Inflammatory macrophage (primary cell): ENCODE measurements around the gene RNU5D-1.
A peak's percentile ranks its signal among the peaks of the same experiment; 100 is the strongest.
"Not testable (repeated sequence)": the region's sequence is repeated elsewhere in the genome, so short reads cannot be mapped to it uniquely, and the experiment has no call there.

Experiments
- DNase-seq, 2 donors: peaks; one replicate each; pipeline ENCODE4 v3.0.0-alpha.2; 2020 to 2022
- total RNA-seq, 18 experiments: gene quantifications; one replicate each; lab custom pipeline; 2026; ENCODE audit warnings: mixed read lengths in 6 of 18, inconsistent platforms in 2 of 18; lab: John Stamatoyannopoulos, UW

RNU5D-1 gene
- total RNA-seq = 0.55 to 8.2 (median 1.9) reads per million in 18 experiments

- peak; percentile 97 to 99 for DNase-seq
Observed at GRCh38 chr1:44730741-44731512, at the start of gene RNU5D-1. Gene RNU5D-1 (minus strand): TSS chr1:44731170.

DNA sequence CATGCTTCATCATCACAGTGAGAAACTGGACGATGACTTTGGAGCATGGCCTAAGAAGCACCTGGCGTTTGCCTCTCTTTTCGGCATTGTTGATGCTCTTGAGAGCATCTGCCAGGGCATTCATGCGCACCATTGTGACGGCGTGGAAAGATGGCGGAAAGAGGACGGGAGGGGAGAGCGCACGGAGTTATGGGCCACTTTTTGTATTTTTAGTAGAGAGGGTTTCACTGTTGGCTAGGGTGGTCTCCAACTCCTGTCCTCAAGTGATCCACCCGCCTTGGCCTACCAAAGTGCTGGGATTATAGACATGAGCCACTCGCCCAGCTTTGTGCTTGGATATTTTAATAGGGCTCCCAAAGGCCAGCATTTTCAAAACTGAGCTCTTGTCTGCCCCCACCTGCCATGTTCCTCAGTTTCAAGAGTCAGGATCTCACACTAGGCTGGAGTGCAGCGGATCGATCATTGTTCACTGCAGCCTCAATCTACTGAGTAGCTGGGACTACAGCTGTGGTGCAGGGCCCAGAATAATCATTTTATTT is 49.7 kb upstream of the RNU5D-1 start:
- no peak for DNase-seq

- no peak for DNase-seq
Observed at GRCh38 chr1:44778705-44779576, 48.0 kb upstream of the RNU5D-1 start.

GRCh38 chr1:44777969-44778635 is 47.1 kb upstream of the RNU5D-1 start:
- DNase-seq = peak; percentile 72 to 87

DNA sequence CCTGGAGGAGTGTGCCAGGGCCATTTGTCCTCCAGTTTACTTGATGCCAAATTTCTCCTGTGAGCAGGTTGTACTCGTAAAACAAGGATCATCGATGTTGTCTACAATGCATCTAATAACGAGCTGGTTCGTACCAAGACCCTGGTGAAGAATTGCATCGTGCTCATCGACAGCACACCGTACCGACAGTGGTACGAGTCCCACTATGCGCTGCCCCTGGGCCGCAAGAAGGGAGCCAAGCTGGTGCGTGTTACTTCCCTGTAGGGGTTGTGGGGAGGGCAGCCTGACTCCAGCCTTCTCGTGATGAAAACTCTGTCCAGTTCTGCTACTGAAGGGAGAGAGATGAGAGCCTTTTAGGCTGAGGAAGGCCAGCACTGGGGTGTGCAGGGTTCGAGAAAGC is 46.6 kb upstream of the RNU5D-1 start:
- DNase-seq = no peak

GRCh38 chr1:44776730-44777068 is 45.7 kb upstream of the RNU5D-1 start:
- no peak for DNase-seq

DNA sequence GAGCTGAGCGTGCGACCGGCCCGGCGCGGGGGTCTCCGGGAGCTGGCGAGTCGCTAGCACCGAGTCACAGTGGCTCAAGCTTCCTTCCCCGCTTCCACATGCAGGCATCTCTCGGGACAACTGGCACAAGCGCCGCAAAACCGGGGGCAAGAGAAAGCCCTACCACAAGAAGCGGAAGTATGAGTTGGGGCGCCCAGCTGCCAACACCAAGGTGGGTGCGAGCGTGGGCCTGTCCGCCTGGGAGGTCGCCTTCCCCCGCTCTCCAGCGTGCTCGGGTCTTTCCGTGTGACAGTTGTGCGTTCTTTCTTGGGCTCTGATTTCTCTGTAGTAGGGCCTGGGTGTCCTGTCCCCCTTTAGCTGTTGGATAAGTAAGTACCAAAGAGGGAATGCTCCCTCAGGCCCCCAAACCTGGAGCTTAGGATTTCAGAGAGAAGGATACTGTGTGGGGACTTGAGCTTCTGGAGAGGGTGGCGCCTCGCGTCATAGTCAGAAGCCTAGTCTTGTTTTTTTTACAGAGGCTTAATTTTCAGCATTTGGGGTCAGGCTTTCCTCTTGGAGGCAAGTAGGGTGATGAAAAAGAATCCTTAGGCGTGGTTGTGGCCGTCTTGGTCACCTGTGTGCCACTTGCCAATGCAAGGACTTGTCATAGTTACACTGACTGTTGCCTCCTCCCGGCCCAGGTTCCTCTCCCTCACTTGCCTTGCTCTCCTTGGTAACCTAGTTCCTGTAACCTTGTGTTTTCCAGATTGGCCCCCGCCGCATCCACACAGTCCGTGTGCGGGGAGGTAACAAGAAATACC is 45.2 kb upstream of the RNU5D-1 start:
- DNase-seq = peak; percentile 24 to 60

DNA sequence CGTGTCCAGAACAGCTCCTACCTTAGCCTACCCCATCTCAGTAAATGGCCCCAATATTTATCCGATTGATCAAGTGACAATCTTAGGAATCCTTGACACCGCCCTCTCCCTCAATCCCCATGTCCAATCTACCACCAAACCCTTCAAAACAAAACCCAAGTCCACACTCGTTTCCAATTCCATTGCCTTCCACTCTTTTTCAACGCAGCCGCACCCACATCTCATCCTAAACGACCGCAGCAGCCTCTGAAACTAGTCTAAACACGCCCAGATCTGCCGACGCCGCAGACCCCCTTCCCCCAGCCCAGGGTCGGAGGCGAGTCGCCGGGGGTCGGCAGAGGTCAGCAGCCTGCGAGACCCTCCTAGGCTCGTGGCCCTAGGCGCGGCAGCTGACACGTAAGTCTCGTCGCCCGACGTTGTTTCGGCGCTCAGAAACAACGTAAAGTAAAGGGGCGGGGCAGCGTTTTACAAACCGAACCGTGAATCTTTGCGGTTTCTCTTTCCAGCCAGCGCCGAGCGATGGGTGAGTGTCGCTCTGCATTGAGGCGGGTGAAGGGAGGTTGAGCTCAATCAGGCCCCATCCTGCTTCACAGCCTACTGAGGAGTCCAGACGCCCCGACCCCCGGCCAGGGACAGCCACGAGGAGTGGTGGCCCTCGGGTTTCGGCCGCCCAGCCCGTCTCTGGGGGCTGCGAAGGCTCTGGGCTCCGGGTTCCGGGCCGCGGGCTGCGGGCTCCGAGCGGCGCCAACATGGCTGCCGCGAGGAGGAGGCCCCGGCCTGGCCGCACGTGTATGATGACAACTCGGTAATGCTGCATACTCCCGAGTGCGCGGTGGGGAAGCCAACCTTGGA is 44.3 kb upstream of the RNU5D-1 start, which contains the start of gene RPS8:
Gene RPS8, plus strand, starts transcription at position 463 of the 852 bp plus-strand sequence. Its CDS starts 57 bp downstream, at position 520.
- DNase-seq = peak; percentile 95

DNA sequence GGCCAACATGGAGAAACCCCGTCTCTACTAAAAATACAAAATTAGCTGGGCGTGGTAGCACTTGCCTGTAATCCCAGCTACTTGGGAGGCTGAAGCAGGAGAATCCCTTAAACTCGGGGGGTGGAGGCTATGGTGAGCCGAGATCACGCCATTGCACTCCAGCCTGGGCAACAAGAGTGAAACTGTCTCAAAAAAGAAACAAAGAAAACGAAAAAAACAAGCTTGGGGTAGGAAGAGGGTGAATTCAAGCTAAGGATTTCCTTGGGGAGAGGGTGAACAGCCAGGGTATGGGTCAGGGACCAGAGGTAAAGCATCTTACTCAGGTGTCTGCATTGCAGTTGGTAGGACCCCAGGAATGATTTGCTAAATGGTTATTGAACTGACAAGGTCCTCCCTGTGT is 35.5 kb upstream of the RNU5D-1 start:
- not testable (repeated sequence) for DNase-seq

- DNase-seq = no peak
Observed at GRCh38 chr1:44760876-44761275, 29.9 kb upstream of the RNU5D-1 start.

DNA sequence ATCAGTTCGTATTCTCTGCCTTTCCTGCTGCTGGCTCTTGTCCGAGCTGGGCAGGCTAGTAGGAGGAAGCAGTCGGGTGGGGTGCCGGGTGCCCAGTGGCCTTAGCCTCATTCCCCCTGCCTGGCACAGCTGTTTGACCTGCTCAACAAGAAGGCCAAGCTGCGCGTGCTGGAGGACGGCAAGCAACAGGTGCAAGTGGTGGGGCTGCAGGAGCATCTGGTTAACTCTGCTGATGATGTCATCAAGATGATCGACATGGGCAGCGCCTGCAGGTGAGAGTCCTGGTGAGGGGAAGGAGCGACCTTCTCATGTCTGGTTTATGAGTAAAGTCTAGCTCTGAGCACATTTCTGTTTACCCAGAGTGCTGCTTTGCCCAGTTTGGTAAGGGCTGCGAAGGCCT is 28.1 kb upstream of the RNU5D-1 start:
- DNase-seq = no peak

- DNase-seq = no peak
Observed at GRCh38 chr1:44757420-44757819, 26.4 kb upstream of the RNU5D-1 start.

- no peak for DNase-seq
Observed at GRCh38 chr1:44747878-44748277, 16.9 kb upstream of the RNU5D-1 start.

GRCh38 chr1:44743211-44743610 is 12.2 kb upstream of the RNU5D-1 start:
- no peak for DNase-seq

DNA sequence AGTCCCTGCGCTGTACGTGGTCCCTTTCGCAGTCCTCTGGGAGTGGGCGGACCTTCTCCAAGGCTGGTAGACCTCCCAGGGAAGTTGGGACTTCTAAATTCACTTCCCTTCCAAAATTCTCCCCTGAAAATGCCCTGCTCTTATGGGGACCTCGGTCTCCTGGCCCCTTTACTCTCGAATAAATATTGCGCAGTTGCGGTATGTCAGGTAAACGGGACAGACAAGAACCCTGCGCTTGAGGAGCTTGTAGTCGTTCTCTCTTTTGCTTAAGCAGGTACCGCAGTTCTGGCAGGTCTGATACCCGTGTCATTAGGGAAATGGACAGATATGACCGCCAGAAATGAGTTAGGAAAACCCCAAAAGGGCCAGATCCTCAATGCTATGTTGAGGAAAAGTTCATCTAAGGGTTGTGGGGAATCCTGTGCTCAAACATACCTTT is 9.2 kb upstream of the RNU5D-1 start:
- no peak for DNase-seq

DNA sequence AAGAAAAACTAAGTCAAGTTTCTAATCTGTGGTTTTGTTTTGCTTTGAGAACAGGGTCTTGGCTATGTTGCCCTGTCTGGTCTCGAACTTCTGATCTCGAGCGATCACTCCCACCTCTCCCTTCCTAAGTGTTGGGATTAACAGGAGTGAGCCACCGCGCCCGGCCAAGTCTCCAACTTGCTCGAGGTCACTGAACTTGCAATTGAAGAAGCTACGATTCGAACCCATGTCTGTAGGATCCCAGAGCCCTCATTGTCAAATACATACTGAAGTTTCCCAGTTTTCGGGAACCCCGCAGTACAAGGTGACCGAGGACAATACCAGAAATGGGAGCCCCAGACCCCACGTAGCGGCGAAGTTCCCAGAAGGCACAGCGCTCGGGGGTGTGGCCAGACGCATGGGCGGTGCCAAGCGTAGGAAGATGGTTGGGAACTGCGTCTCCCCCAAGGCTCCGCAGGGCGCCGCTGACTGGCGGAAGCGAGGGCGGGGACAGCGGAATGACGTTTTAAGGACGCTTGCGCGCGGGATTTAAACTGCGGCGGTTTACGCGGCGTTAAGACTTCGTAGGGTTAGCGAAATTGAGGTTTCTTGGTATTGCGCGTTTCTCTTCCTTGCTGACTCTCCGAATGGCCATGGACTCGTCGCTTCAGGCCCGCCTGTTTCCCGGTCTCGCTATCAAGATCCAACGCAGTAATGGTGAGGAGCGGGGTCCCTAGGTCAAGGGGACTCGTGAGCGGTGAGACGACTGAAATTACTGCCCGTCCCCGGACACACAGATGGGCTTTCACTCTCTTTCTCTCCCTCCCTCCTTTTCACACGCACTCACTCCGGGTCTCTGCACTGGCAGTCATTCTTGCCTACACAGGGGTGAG is 8.6 kb upstream of the RNU5D-1 start, which contains the start of gene KIF2C:
Gene KIF2C, plus strand, starts transcription at position 531 of the 872 bp plus-strand sequence. Its CDS starts 96 bp downstream, at position 627.
- peak; percentile 99 for DNase-seq

DNA sequence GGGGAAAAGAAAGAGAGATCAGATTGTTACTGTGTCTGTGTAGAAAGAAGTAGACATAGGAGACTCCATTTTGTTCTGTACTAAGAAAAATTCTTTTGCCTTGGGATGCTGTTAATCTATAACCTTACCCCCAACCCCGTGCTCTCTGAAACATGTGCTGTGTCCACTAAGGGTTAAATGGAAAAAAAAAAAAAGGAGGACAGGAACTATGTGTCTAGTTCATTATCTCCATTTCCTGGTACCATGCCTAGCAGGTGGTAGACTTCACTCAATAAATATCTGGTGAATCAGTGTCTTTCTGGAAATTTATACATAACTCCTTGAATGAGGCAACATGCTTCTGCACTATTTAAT is 8.0 kb upstream of the RNU5D-1 start:
- not testable (repeated sequence) for DNase-seq

GRCh38 chr1:44735992-44736391 is 5.0 kb upstream of the RNU5D-1 start:
- no peak for DNase-seq

DNA sequence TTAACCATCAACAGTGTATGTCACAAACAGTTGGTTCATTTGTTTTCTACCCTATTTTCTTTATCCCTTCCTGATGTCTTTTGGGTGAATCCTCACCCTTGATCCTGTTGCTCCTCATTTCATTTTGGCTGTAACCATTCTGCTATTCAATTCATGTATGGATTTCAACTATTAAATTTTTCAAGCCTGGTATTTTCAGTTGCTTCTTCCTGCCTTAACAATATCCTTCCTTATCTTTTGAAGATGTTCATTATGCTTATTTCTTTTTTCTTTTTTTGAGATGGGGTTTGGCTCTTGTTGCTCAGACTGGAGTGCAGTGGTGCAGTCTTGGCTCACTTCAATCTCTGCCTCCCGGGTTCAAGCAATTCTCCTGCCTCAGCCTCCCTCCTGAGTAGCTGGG is 2.8 kb upstream of the RNU5D-1 start:
- DNase-seq = no peak

DNA sequence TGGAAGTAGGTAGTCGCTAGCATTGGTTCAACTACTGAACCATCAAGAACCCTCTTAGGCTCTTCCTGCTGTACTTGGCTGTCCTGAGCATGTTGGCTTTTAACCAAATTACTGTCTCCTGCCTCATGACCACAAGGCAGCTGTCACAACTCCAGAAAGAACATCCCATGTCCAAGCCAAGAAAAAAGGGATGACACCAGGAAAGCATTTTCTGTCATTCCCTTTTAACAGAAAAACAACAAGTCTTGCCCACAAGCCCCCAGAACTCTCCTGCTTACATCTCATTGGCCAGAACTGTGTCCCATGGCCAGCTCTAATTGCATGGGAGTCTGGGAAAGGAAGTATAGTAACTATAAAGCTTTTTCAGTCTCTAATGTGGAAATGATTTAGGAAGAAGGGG is 2.4 kb upstream of the RNU5D-1 start:
- DNase-seq = no peak
